Bone marrow (tissue), 2 donors: ENCODE measurements around the gene ACSS2.

ENCODE experiments used
- DNase-seq, 2 donors: peaks; one replicate each; lab custom pipeline; 2025; lab: John Stamatoyannopoulos, UW

The ACSS2 gene

DNA sequence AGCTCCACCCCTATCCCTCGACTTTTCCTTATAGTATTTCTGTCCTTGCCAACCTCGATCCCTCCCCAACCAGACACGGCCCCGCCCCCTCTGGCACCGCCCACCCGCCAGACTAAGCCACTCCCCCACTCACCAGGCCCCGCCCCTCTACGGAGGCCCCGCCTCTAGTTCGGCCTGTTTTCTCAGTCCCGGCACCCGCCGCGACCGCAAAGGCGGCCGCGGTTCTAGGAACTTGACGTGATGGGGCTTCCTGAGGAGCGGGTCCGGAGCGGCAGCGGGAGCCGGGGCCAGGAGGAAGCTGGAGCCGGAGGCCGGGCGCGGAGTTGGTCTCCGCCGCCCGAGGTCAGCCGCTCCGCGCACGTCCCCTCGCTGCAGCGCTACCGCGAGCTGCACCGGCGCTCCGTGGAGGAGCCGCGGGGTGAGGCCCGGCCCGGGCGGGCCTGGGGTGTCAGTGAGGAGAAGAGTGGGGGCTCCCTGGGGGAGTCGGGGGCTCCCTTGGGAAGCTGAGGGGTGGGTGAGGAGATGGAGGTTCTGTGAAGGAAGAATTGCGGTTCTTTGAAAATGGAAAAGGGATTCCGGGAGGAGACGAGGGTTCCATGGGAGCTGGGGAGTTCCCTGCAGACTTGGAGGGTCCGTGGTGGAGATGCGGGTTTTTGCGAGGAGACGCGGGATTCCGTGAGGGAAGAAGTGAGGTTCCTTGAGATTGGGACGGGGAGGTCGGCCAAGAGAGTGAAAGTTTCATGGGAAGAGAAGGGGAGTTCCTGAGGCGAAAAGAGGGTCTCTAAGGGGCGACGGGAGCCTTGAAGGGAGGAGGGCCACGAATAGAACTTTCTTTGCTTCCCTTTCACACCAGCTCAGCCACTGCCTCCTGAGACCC, at the start of gene ACSS2:
ACSS2 (plus strand) TSS at position 207 of the 877 bp plus-strand sequence; CDS start at position 241, 34 bp downstream.
- peak in 1 of 2 donors; percentile 98 for DNase-seq

GRCh38 chr20:34829191-34829590, 47.2 kb upstream of the ACSS2 start:
- no peak for DNase-seq

DNA sequence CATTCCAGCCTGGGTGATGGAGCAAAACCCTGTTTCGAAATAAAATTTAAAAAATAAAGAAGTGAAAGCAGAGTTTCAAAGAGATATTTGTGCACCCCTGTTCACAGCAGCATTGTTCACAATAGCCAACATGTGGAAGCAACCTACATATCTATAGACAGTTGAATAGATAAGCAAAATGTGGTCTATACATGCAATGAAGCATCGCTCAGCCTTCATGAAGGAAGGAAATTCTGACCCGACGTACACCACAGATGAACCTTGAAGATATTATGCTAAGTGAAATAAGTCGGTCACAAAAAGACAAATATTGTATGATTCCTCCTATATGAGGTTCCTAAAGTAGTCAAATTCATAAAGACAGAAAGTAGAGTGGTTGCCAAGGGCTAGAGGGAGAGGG, 44.5 kb upstream of the ACSS2 start:
- DNase-seq: no peak

- peak; percentile 1 to 36 for DNase-seq
Measured at GRCh38 chr20:34834459-34834893, 41.9 kb upstream of the ACSS2 start.

- DNase-seq: no peak
Measured at GRCh38 chr20:34842143-34842542, 34.3 kb upstream of the ACSS2 start.

DNA sequence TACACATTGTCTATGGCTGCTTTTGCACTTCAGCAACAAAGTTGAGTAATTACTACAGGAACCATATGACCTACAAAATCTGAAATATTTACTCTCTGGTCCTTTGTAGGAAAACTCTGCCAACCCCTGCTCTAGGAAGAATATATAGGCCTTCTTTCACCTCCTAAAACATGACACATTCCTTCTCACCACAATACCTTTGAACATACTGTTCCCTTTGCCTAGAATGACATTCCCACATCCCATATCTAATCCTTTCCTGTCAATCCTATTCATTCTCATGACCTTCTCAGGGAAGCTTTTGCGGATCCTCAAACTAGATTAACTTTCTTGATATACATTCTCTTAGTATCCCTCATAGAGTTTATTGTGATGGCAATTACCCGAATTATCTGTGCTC, 33.0 kb upstream of the ACSS2 start:
- DNase-seq: no peak

GRCh38 chr20:34848597-34848996, 27.8 kb upstream of the ACSS2 start:
- no peak for DNase-seq

DNA sequence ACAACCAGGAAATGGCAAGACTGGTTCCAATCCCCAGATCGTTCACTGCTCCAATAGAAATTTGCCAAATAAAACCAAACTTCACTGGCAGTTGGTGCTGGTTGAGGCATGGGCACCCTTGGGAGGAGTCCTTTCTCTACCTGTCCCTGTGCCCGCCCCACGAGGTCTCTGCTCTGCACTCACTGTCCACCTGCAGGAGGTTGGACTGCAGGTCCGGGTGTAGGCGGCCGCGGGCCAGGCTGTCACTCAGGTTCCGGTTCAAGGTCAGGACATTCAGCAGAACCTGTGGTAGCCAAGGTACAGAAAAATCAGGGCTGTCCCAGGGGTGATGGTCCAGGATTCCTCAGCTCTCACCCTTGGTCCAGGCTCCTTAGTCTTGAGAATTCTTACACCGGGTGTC, 26.6 kb upstream of the ACSS2 start:
- DNase-seq: no peak

DNA sequence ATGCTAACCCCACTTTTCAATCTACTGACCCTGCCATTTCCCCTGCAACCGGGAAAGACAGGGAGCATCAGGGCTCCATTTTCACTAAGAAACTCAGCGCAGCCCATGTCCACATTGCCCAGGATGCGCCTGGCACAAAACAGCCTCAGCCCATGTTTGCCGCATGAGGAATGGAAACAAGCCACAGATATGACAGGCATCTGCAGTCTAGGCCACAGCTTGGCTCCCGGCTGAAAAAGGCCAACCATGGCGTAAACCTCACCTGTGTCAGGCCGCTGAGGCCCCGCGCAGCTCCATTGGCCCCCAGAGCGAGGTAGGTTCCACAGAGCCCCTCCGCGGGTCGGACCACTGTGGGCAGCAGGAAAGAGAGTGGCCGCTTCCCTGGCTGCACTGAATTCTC, 25.4 kb upstream of the ACSS2 start:
- DNase-seq: no peak

- no peak for DNase-seq
Measured at GRCh38 chr20:34852298-34852697, 24.1 kb upstream of the ACSS2 start.

GRCh38 chr20:34859367-34859766, 17.0 kb upstream of the ACSS2 start:
- no peak for DNase-seq

- no peak for DNase-seq
Measured at GRCh38 chr20:34859826-34860545, 16.4 kb upstream of the ACSS2 start.

- DNase-seq: no peak
Measured at GRCh38 chr20:34861386-34862084, 14.9 kb upstream of the ACSS2 start.

DNA sequence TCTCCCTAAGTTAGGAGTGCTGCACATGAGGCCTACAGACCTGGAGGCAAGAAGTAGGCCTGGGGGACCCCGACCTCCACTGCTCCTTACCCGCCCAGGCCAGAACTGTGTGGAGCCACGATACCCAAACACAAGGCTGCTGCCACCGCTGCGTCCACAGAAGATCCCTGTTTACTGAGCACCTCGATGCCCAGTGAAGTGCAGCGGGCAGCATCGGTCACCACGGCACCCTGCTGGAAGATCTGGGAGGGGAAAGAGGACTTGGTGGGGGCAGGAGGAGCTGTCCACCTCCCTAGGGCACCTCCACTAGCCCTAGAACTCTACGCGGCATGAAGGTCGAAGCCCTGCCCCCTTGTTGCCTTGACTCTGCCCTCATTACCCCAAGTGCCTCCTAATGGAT, 13.7 kb upstream of the ACSS2 start:
- no peak for DNase-seq

DNA sequence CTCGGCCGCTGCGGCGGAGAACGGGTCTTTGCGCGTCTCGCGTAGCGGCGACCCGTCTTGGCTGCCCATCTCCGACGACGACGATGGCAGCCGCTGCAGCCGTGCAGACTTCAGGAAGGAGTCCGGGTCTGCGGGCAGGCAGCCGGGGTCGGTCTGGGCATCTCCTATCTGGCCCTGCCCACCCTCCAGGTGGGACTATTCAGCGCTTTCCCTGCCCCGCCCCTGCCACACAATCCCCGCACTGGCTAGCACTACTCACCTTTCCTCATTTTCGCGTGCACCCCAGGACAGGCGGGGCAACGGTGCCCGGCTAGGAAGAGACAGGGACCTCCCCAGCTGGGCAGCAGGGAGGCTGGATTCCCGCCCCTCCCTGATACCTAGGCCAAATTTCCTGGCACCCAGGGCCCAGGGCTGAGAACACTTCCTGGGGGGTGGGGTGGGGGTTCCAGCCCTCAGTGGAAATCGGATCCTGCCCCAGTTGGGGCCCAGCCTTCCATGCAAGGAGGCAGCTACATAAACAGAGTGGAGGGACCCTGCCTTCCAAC, 12.9 kb upstream of the ACSS2 start:
- no peak for DNase-seq

GRCh38 chr20:34864216-34864615, 12.2 kb upstream of the ACSS2 start:
- DNase-seq: no peak

GRCh38 chr20:34871320-34871926, 5.0 kb upstream of the ACSS2 start:
- DNase-seq: no peak

DNA sequence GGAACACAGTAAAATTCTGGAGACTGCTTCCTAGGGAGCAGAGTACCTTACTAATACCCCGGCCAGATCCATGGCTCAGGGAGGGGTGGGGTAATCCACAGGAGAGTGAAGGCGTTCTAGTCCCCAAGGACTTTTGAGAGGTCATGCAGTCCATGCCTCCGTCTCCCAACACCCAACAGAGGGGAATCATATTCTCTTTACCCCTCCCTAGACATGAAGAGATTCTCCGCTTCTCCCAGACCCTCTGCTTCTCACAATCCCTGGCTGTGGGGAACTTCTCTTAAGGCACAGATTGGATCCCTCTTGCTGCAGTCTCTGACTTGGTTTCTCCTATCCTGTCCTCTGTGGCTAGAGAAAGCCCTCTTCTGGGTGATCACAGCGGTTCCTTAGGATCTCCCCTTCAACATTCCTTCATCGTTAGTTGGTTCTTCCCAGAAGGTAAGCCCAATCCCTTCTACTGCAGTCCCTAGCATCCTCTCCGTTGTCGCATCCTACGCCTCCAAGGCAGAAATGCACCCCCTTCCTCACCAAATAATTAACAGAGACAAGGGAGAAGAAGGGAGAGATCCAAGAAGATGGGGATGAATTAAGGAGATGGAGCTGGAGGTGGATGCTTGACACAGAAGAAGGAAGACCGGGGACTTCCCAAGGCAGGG, 4.3 kb upstream of the ACSS2 start:
- DNase-seq: no peak

- DNase-seq: peak; percentile 44 to 58
Measured at GRCh38 chr20:34872622-34873224, 3.7 kb upstream of the ACSS2 start, which contains the start of gene GGT7. GGT7 (minus strand) TSS chr20:34872856; CDS start chr20:34872815, 41 bp downstream.

- DNase-seq: no peak
Measured at GRCh38 chr20:34873583-34874093, 2.8 kb upstream of the ACSS2 start.
